IPS DF 6.9 (cell line): ENCODE results near the gene MFSD6L.

Experiments used
- DNase-seq: peaks from one replicate; pipeline ENCODE4 v3.0.0-alpha.2; 2013; ENCODE audit warnings: low read depth, low spot score
- H3K27ac ChIP-seq: one replicate; pipeline ENCODE4 v1.5.1; 2013; ENCODE audit warnings: low read length, control low read depth
- H3K27me3 ChIP-seq: 2 replicates; pipeline ENCODE4 v1.6.1; 2013; ENCODE audit warnings: mild to moderate bottlenecking, low read length; ENCODE audit not compliant: control insufficient read depth, insufficient read depth
- H3K36me3 ChIP-seq: 2 replicates; pipeline ENCODE4 v1.6.1; 2013; ENCODE audit warnings: low read length; ENCODE audit not compliant: control insufficient read depth, insufficient read depth
- H3K4me1 ChIP-seq: 2 replicates; pipeline ENCODE4 v1.6.1; 2013; ENCODE audit warnings: low read length; ENCODE audit not compliant: control insufficient read depth, insufficient read depth
- H3K4me3 ChIP-seq: 2 replicates; pipeline ENCODE4 v1.5.1; 2013; ENCODE audit warnings: mild to moderate bottlenecking, low read length
- H3K9me3 ChIP-seq: 2 replicates; pipeline ENCODE4 v1.6.1; 2013; ENCODE audit warnings: low read length, inconsistent platforms; ENCODE audit not compliant: control insufficient read depth, insufficient read depth
- WGBS: extraction: QIAGEN DNeasy Blood & Tissue Kit; methylation state at CpG from one replicate; pipeline ENCODE4 v1.1.7; 2013; ENCODE audit warnings: mixed read lengths, missing lambda C conversion rate; ENCODE audit not compliant: insufficient read length, insufficient coverage; 5-methylcytosine and 5-hydroxymethylcytosine counted together

MFSD6L gene

GRCh38 chr17:8825802-8826201 is 26.6 kb upstream of the MFSD6L start:
- Histone ChIP-seq H3K4me1 (no peaks in the 10 kb centered on the region), H3K4me3 (no peak overlapping the region), H3K36me3 (no peaks in the 10 kb centered on the region), H3K9me3 (no peaks in the 10 kb centered on the region; the same call in 1 of the 2 replicates), H3K27ac (no peak overlapping the region), H3K27me3 (no peaks in the 10 kb centered on the region)
- no peak for DNase-seq
- WGBS: no CpG with 5 or more reads among the region's 2 CpGs

- H3K27me3 ChIP-seq: no peaks in the 10 kb centered on the region
- H3K27ac ChIP-seq: no peak overlapping the region
- H3K4me1 ChIP-seq: no peaks in the 10 kb centered on the region
- no peak overlapping the region for H3K4me3 ChIP-seq
- no peaks in the 10 kb centered on the region for H3K36me3 ChIP-seq
- no peaks in the 10 kb centered on the region; the same call in 1 of the 2 replicates for H3K9me3 ChIP-seq
- no CpG with 5 or more reads among the region's 5 CpGs for WGBS
- no peak for DNase-seq
Observed at GRCh38 chr17:8823279-8823678, 24.1 kb upstream of the MFSD6L start.

GRCh38 chr17:8822401-8823035 is 23.4 kb upstream of the MFSD6L start:
- DNase-seq: no peak
- Histone ChIP-seq H3K36me3 (no peaks in the 10 kb centered on the region), H3K4me1 (no peaks in the 10 kb centered on the region), H3K27me3 (no peaks in the 10 kb centered on the region), H3K4me3 (no peak overlapping the region), H3K27ac (no peak overlapping the region), H3K9me3 (no peaks in the 10 kb centered on the region; the same call in 1 of the 2 replicates)
- WGBS: no CpG with 5 or more reads among the region's 5 CpGs

- no peak for DNase-seq
- no peak overlapping the region for H3K27ac ChIP-seq
- WGBS: no CpG with 5 or more reads among the region's 10 CpGs
- H3K36me3 ChIP-seq: no peaks in the 10 kb centered on the region
- H3K9me3 ChIP-seq: no peaks in the 10 kb centered on the region; the same call in 1 of the 2 replicates
- H3K27me3 ChIP-seq: no peaks in the 10 kb centered on the region
- H3K4me3 ChIP-seq: no peak overlapping the region
- no peaks in the 10 kb centered on the region for H3K4me1 ChIP-seq
Observed at GRCh38 chr17:8821446-8822105, 22.4 kb upstream of the MFSD6L start.

GRCh38 chr17:8820311-8821010 is 21.3 kb upstream of the MFSD6L start:
- WGBS: no CpG with 5 or more reads among the region's 8 CpGs

GRCh38 chr17:8818654-8819330 is 19.6 kb upstream of the MFSD6L start:
- Histone ChIP-seq H3K36me3 (no peaks in the 10 kb centered on the region), H3K27ac (no peak overlapping the region)
- no CpG with 5 or more reads among the region's 3 CpGs for WGBS

More at GRCh38 chr17:8820311-8821010, 21.3 kb upstream of the MFSD6L start:
- no peak for DNase-seq
- H3K4me3 ChIP-seq: no peak overlapping the region
- H3K36me3 ChIP-seq: no peaks in the 10 kb centered on the region
- H3K27ac ChIP-seq: no peak overlapping the region
- no peaks in the 10 kb centered on the region for H3K4me1 ChIP-seq
- no peaks in the 10 kb centered on the region for H3K27me3 ChIP-seq
- no peaks in the 10 kb centered on the region; the same call in 1 of the 2 replicates for H3K9me3 ChIP-seq

GRCh38 chr17:8818047-8818446 is 18.9 kb upstream of the MFSD6L start:
- no peak overlapping the region for H3K27ac ChIP-seq
- no peak for DNase-seq
- H3K27me3 ChIP-seq: no peaks in the 10 kb centered on the region
- no peaks in the 10 kb centered on the region for H3K4me1 ChIP-seq
- H3K4me3 ChIP-seq: no peak overlapping the region
- H3K36me3 ChIP-seq: no peaks in the 10 kb centered on the region
- no peaks in the 10 kb centered on the region for H3K9me3 ChIP-seq
- WGBS: no CpG with 5 or more reads among the region's 8 CpGs

More at GRCh38 chr17:8818654-8819330, 19.6 kb upstream of the MFSD6L start:
- no peak for DNase-seq
- Histone ChIP-seq H3K4me3 (no peak overlapping the region), H3K4me1 (no peaks in the 10 kb centered on the region), H3K9me3 (no peaks in the 10 kb centered on the region; the same call in 1 of the 2 replicates), H3K27me3 (no peaks in the 10 kb centered on the region)

- no peaks in the 10 kb centered on the region for H3K27me3 ChIP-seq
- H3K27ac ChIP-seq: no peak overlapping the region
- no peak overlapping the region for H3K4me3 ChIP-seq
- H3K9me3 ChIP-seq: no peaks in the 10 kb centered on the region
- DNase-seq: no peak
- WGBS: no CpG with 5 or more reads among the region's 4 CpGs
- H3K4me1 ChIP-seq: no peaks in the 10 kb centered on the region
- no peaks in the 10 kb centered on the region for H3K36me3 ChIP-seq
Observed at GRCh38 chr17:8806926-8807550, 7.9 kb upstream of the MFSD6L start.

- no peaks in the 10 kb centered on the region for H3K36me3 ChIP-seq
- H3K4me3 ChIP-seq: no peak overlapping the region
- H3K27me3 ChIP-seq: no peaks in the 10 kb centered on the region
- DNase-seq: no peak
- H3K27ac ChIP-seq: no peak overlapping the region
- WGBS: no CpG with 5 or more reads among the region's 3 CpGs
- no peaks in the 10 kb centered on the region for H3K9me3 ChIP-seq
- H3K4me1 ChIP-seq: no peaks in the 10 kb centered on the region
Observed at GRCh38 chr17:8806253-8806925, 7.2 kb upstream of the MFSD6L start.
